NCI-H226 (cell line): ENCODE measurements around the gene ANKRD53.

ENCODE experiments used
- DNase-seq: peaks from one replicate; pipeline ENCODE4 v3.0.0-alpha.2; 2015

Gene ANKRD53

DNA sequence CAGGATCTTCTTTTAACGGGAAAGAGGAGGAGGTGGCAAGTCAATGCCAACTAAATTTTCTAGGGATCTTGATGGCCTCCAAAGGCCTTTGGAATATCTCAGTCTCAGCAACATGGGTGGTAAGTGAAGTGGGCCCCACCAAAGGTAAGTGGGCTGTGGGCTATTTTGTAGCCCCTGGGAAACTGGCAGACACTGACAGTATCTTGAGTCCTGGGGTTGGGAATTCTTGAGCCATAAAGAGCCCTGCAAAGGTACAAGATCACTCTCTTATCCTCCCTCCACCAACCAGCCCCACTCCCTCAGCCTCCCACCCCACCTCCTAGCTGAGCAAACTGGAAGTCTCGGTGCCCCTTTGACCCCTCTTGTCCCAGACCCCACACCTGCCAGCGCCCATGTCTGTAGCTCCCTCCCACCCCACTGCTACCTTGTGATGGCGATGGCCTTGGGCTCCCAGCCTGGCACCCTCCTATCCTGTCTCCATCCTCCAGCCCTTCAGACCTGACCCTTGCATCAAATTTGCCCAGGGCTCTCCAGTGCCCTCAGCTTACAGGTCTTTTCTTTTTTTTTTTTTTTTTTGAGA, 34.2 kb upstream of the ANKRD53 start:
- DNase-seq: no peak

DNA sequence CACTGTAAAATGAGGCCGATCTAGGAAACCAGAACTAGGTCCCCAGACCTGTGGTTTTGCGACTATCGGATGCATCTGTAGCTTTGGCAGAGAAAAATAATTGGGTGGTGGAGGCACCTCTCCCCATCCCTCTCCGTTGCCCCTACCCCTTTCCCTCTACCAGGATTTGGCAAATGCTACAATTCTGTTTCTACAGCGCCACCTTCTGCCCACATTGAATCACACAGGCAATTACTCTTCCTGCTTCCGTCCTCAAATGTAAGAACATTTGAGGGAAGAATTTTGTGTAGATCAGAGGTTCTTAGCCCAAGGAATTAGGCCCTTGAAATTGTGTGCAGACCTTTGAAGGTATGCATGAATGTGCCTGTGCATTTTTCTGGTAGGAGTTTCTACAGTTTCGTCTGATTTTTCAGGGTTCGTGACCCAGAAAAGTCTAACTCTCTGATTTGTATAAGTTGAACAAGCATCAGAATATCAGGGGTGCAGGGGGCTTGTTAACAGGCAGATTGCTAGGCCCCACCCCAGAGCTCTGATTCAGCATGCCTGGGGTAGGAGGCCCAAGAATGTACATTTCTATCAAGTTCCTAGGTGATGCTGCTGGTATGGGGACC, 31.5 kb upstream of the ANKRD53 start:
- no peak for DNase-seq

DNA sequence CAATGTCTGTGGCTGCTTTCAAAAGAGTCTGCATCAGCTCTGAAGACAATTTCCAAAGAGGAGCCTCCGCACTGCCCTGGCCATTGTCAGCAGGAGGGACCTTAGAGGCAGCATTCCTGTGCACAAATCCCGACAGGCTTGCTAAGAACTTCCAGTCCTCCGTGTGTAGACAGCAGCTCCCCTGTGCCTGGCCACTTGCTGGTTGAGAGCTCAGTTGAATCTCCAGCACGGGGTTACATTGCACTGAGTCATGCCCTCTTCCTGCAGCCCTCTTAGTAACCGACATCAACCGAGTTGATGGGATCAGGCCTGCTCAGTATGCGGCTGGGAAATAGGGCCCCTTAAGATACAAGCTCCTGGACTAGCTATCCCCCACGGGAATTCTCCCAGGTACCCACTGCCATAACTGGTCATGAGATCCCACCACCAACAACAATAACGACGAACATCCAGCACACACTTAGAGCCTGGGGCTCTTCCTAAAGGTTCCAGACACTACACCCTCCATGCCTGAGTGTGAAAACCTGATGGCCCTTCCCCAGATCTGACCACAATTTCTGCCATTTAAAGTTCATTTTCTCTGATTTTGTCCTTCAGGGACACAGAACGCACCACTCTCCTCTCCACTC, 30.8 kb upstream of the ANKRD53 start:
- peak; percentile 44 for DNase-seq

DNA sequence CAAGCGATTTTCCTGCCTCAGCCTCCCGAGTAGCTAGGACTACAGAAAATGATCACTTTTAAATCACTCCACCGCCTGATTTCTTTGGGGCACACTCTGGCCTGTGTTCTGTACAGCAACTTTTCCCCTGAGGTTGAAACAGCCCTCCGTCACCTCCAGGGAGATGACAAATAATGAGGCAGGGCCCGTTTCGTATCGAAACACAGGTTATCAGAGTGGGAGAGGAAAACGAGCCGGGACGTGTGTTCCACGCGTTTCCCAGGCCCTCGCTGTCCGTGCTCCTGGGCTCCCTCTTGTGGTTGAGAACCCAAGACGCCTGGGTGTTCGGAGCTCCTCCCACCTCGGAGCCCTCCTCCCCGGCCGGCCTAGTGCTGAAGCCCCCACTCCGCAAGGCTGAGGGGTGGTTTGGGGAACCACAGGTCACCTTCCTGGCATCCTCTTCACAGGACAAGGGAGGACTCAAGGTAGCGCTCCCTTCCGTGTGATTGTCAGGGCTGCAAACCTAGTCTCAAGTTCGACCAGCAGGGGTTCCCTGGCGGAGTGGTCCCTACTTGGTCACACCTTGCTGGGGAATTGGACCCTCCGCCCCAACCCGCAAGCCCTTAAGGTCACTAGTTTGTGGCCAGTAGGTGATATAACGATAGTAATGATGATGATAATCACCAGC, 30.0 kb upstream of the ANKRD53 start:
- peak; percentile 52 for DNase-seq

DNA sequence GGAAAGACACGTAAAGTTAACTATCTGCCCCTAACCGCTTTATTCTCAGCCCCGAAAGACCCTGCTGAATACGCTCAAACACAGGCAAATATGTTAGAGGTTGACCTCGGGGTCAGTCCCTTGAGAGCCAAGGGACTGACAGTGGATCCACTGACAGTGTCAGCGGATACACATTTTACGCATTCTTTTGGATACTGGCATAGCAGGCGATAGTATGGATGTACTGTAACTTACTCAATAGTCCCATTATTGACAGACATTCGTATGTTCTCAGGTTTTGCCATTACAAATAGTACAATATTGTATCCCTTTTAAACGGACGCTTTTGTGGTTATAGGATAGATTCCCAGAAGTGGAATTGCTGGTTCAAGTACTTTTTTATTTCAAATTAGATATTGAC, 29.3 kb upstream of the ANKRD53 start:
- DNase-seq: no peak

DNA sequence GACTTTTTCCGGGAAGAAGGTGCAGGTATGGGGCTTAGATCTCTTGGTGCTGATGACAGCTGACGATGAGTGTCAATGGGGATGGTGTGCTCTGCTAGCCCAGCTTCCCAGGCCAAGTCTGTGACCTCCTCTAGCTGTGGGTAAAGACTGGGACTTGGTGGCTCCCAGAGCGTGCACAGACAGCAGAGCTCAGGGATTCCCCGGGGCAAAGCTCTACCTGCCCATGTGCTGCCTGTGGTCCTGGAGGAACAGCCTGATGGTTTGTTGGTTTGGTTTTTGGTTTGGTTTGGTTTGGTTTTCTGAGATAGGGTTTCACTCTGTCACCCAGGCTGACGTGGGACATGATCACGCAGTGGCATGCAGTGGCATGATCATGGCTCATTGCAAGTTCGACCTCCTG, 23.5 kb upstream of the ANKRD53 start:
- no peak for DNase-seq

DNA sequence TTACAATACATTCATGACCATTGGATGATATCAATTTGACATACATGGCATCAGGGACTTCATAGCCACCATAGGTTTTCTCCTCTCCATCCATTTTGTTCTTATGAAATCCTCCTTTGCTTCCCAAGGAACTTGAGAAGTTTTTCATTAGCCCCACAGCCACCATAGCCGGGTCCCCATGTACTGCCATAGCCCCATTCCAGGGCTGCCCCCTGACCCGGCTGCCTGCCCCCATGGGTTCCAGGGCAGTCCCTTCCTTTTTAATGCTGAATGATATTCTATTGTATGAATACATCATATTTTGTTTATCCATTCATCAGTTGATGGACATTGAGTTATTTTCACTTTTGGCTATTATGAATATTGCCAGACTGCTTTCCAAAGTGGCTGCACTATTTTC, 22.3 kb upstream of the ANKRD53 start:
- DNase-seq: no peak

DNA sequence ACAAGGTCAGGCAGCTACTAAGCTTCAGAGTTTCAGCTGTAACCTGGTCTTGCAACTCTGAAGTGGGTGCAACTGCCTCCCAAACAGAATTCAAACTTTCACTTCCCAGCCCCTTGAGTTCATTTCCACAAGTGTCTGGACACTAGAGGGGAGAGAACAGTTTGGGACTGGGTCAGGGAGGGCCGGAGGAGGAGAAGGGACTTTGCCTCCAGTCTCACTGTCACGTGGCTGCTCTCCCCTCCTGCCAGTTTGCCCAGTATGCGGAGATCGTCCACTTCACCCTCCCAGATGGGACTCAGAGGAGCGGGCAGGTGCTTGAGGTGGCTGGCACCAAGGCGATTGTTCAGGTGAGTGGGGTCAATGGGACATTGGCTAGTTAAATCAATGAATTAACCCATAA, 20.6 kb upstream of the ANKRD53 start:
- no peak for DNase-seq

DNA sequence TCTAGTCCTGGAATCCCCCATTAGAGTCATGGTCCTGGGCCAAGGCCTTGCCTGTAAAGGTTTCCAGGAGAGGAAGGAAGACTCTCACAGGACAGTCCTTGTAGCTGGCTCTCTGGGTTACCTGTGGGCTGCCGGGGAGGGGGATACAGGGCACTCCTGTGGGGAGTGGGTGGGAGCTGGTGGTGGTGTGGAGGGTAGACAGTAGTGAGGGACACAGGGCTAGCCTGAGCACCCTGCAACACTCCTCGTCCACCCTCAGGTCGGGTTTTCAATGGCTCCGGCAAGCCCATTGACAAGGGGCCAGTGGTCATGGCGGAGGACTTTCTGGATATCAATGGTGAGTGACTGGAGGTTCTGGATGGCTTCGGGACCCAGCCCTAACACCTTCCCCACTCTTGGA, 19.7 kb upstream of the ANKRD53 start:
- DNase-seq: no peak

DNA sequence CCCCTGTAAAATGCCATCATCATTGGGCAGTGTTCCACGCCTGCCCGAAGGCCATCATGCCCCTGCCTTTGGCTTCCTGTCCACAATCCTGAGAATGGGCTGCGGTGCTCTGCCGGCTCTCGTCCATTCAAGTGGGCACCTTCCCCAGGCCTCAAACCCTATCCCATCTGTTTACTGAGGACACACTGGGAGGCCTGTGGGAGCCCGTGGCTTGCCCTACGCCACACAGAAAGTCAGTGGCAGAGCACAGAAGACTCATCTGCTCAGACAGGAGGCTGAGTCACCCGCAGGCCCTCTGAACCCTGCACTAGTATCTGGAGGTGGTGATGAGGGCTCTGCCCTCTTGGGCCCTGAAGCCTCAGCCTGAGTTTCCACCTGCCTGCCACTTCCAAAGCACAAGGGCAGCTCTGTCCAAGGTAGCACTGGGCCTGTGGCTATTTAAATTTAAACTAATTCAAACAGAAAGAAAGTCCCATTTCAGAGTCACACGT, 19.1 kb upstream of the ANKRD53 start:
- no peak for DNase-seq

DNA sequence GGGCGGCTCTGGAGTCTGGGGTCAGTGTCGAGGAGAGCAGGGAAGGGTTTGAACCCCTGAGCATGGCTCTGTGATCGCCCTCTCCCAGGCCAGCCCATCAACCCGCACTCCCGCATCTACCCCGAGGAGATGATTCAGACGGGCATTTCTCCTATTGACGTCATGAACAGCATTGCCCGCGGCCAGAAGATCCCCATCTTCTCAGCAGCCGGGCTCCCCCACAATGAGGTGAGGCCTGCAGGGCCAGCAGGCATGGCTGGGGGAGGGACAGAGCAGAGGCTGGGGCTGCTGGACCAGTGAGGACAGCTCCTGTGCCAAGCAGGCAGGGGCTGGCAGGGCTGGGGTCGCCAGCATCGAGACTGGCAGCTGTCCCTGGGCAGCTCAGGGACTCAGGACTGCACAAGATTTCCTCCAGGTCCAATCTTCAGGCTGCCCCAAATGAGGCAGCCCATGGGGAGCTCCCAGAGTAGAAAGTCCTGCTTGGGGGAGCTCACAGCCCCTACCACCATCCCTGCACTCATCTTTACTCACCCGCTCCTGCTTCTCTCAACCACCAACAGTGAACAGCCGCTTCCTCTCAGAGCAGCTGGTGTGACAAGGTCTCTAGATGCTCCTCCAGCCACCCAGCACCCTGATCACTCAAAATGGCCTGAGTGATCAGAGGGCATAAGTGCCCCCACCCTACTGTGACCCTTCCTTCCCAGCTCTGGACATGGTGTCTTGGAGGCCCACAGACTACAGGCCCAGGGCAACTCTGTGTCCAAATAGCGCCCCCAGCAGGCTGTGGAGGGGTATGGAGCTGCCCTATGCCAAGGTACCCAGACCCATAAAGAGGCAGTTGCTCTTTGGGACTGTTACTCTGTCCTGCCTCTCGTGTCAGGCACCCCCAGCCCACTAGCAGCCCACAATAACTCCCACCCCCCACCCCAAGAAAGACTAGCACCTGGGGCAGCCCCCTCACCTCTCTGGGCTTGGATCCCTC, 18.3 kb upstream of the ANKRD53 start:
- no peak for DNase-seq

DNA sequence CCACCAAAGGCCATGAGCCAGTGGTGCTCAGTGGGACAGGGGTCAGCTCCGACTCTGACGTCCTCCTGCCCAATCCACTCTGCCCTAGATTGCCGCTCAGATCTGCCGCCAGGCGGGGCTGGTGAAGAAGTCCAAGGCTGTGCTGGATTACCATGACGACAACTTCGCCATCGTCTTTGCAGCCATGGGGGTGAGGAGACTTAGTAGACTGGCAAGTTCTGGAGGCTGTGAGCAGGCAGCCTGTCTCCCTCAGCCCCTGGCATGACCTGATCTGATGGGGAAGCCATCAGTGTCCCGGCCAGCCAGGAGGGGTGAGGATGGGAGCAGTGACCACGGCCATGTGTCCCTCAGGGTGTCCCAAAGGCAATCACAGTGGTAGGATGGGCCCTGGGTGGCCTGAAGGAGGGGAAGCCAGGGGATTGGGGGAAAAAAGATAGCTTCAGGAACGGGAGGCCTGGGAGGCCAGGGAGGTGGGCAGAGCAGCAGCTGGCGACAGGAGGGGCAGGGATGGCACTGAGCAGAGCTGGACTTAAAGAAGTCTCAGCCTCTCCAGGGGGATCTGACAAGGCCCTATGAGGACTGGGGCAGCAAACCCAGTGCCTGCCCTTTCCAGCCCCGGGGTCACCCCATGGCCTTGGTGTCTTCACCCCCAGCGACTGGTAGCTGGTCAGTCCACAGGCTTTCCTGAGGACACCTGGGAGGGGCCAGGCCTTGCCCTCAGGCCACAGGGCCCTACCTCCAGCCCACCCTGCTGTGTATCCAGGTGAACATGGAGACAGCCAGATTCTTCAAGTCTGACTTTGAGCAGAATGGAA, 17.4 kb upstream of the ANKRD53 start:
- no peak for DNase-seq

DNA sequence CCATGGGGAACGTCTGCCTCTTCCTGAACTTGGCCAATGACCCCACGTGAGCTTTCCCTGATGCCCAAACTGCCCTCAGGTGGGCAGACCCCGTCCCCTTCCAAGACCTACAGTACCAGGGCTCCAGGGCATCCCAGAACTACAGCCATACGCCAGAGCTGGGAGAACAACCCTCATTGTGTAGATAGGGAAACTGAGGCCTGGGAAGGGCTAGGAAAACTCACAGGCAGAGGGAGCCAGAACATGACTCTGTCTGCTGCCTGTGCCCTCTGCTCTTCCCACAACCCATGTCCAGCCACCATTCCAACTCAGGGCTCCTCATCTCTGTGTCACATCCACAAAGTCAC, 16.8 kb upstream of the ANKRD53 start:
- DNase-seq: no peak

DNA sequence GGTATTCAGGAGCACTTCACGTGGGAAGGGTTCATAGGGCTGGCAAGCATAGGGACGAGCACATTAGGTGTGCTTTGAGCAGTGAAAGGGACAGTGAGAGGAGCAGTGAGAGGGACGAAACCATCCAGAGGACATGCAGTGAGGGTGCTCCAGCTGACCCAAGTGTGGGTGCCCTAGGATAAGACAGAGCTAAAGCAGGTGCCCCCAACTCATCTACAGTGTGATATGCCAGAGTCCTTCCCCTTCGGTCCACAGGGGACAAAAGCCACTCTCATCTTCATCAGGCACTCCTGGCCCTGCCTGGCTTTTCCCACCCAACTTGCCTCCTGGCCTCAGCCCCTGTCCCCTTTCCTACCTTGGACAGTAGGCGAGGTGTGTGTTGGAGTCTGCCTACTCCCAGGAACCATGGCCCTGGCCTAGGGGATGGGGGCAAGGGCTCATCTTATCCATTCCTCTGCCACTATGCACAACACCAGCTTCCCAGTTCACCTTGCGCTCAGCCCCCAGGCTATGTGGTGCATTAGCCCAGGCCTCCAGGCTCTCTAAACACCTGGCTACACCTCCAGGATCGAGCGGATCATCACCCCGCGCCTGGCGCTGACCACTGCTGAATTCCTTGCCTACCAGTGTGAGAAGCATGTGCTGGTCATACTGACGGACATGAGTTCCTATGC, 16.1 kb upstream of the ANKRD53 start:
- no peak for DNase-seq

DNA sequence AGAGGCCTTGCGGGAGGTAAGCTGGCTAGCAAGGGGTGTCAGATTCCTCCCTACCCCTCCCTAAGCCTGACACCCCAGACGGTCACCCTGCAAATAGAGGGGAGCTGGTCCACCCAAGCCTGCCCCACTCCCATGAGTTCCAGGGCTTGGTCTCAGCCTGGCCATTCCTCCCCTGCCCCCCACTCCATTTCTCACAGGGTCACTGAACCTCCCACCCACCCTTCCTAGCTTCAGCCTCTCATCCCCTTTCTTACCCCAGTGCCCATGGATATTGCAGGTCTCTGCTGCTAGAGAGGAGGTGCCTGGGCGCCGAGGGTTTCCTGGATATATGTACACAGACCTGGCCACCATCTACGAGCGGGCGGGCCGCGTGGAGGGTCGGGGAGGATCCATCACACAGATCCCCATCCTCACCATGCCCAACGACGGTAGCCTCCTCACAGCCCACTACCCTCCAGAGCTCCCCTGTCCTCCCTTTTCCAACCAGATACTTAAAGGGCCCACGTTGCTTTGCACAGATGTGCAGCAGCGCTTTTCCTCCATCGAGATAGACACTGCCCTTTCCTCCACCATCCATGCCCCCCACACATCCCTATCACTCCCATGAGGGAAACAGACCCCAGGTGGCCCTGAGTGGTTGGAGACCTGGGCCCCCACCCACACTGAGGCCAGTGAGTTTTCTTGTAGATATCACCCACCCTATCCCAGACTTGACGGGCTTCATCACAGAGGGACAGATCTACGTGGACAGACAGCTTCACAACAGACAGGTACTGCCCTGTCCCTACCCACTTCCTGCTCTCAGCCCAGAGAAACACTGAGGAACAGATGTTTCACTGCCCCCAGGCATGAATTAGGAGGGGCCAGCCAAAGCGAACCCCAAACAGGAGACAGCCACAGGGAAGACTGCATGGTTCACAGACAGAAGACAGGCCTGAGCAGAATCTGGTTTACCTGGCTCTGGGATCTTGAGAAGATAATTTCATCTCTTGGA, 15.2 kb upstream of the ANKRD53 start:
- DNase-seq: no peak

DNA sequence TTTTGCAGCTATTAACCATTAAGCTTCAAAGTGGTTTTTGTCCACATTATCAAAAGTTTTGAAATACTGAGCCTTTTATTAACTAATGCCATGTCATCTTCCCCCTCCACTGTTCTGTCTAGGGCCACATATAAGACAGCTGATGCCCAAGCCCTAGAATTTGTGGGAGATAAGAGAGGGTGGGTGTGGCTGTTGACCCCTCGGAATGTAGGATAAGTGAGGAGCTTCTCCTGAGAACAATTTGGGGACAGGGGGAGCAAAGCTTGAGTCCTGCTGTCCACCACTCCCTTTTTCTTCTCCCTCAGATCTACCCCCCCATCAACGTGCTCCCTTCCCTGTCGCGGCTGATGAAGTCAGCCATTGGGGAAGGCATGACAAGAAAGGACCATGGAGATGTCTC, 14.3 kb upstream of the ANKRD53 start:
- DNase-seq: no peak

DNA sequence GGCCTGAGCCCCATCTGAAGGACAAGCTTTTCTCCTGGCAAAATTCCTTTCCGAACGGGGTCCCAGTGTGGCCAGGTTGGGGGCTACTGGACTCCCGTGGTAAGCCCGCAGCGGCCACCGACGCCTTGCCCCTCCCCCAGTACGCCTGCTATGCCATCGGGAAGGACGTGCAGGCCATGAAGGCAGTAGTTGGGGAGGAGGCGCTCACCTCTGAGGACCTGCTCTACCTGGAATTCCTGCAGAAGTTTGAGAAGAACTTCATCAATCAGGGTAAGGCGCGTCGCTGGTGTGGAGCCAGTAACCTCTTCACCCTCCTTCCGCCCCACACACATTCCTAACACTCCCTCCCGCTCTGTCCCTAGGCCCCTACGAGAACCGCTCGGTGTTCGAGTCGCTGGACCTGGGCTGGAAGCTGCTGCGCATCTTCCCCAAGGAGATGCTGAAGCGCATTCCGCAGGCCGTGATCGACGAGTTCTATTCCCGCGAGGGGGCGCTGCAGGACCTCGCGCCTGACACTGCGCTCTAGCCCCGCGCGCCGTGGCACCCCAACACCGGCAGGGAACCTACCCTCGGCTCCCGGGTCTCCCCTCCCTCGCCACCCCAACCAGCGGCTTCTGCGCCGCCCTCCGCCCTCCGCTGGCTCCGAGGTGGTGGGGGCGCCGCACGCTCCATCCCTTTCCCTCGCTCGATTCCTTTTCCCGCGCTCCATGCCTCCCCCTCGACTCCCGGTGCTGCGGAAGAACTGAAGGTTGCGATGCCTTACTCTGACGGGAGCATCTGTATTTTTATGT, 13.6 kb upstream of the ANKRD53 start:
- DNase-seq: no peak

DNA sequence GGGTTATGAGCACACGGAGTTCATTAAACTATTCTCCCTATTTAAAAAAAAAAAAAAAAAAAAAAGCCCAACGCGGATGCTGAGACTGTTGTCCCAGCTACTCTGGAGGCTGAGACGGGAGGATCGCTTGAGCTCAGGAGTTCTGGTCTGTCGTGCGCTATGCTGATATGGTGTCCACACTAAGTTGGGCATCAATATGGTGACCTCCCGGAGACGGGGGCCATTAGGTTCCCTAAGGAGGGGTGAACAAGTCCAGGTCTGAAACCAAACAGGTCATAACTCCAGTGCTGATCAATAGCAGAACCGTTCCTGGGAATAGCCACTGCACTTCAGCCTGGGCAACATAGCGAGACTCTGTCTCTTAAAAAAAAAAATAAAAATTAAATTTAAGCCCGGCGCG, 12.9 kb upstream of the ANKRD53 start:
- no peak for DNase-seq

DNA sequence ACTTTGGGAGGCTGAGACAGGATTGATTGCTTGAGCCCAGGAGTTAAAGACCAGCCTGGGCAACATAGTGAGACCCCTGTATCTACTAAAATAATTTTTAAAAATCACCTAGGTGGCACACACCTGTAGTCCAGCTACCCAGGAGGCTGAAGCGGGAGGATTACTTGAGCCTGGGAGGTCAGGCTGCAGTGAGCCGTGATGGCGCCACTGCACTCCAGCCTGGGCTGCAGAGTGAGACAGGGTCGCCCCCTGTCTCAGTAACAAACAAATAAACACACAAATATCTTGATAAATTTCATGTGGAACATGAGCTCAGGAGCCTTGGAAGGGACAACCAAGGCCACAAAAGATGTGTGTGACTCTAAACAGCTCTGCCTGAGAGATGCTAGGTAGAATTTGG, 11.7 kb upstream of the ANKRD53 start:
- no peak for DNase-seq
